HepG2 (cell line): ENCODE data around the gene TXNDC11. TPM values are rescaled to one million over a fixed set of nuclear protein-coding genes. Genes with fewer than 3 reads are reported as not detected.

ENCODE experiments used
- CSRNP1 ChIP-seq: sonication (generic); formaldehyde crosslinking; IDR thresholded peaks from 2 replicates; pipeline ENCODE4 v1.8.1; 2023; ENCODE audit warnings: mild to moderate bottlenecking, missing genetic modification reagents
- FOXJ3 ChIP-seq: sonication (generic); formaldehyde crosslinking; IDR thresholded peaks from 2 replicates; pipeline ENCODE4 v1.4.0; 2020; ENCODE audit warnings: missing genetic modification reagents, mild to moderate bottlenecking, borderline replicate concordance
- FOXK1 ChIP-seq: sonication (generic); formaldehyde crosslinking; IDR thresholded peaks from 2 replicates; pipeline ENCODE4 v1.4.0; 2020; ENCODE audit warnings: low read depth, missing genetic modification reagents, borderline replicate concordance
- FOXO1 ChIP-seq: sonication (generic); formaldehyde crosslinking; IDR thresholded peaks from 2 replicates; pipeline ENCODE4 v1.4.0; 2020; ENCODE audit warnings: missing genetic modification reagents
- HMG20B ChIP-seq: conservative IDR thresholded peaks from 2 replicates; pipeline ENCODE4 v1.6.1; 2016; ENCODE audit warnings: missing genetic modification reagents, missing compliant biosample characterization
- KLF16 ChIP-seq, 2 experiments: sonication (generic) in 1 of 2; formaldehyde crosslinking in 1 of 2; IDR thresholded peaks; 2 replicates each; pipeline versions ENCODE4 v1.6.1 to v1.8.0; 2016 to 2023; ENCODE audit warnings: missing genetic modification reagents in 2 of 2, missing compliant biosample characterization in 1 of 2
- LCORL ChIP-seq, 2 experiments: fragments of 450-650 bp in 1 of 2; sonication (generic) in 1 of 2; formaldehyde crosslinking in 1 of 2; IDR thresholded peaks; 2 replicates each; pipeline versions ENCODE4 v1.5.0 to v1.6.1; 2017 to 2020; ENCODE audit warnings: antibody characterized with exemption in 1 of 2, missing genetic modification reagents in 1 of 2
- MED1 ChIP-seq: sonication (generic); formaldehyde crosslinking; IDR thresholded peaks from 2 replicates; pipeline ENCODE4 v1.4.0; 2020; ENCODE audit warnings: missing genetic modification reagents
- MEIS1 ChIP-seq: sonication (generic); formaldehyde crosslinking; IDR thresholded peaks from 2 replicates; pipeline ENCODE4 v1.9.0; 2021; ENCODE audit warnings: mild to moderate bottlenecking, missing genetic modification reagents, moderate library complexity, borderline replicate concordance
- NBN ChIP-seq: fragments of 450-650 bp; conservative IDR thresholded peaks from 2 replicates; pipeline ENCODE4 v1.6.1; 2017
- SKI ChIP-seq: fragments of 450-650 bp; IDR thresholded peaks from one replicate; pipeline ENCODE4 v1.6.1; 2018; ENCODE audit warnings: mild to moderate bottlenecking; ENCODE audit not compliant: partially characterized antibody
- ZFP62 ChIP-seq: sonication (generic); formaldehyde crosslinking; IDR thresholded peaks from 2 replicates; pipeline ENCODE4 v1.4.0; 2020; ENCODE audit warnings: missing genetic modification reagents
- ZMAT3 ChIP-seq: sonication (generic); formaldehyde crosslinking; conservative IDR thresholded peaks from 2 replicates; pipeline ENCODE4 v1.7.0; 2021; ENCODE audit warnings: missing genetic modification reagents
- ZNF138 ChIP-seq: sonication (generic); formaldehyde crosslinking; IDR thresholded peaks from 2 replicates; pipeline ENCODE4 v1.5.0; 2020; ENCODE audit warnings: mild to moderate bottlenecking, low read depth, missing genetic modification reagents
- ZNF441 ChIP-seq: sonication (generic); formaldehyde crosslinking; IDR thresholded peaks from 2 replicates; pipeline ENCODE4 v1.7.0; 2021; ENCODE audit warnings: missing genetic modification reagents, borderline replicate concordance
- ZNF510 ChIP-seq: sonication (generic); formaldehyde crosslinking; IDR thresholded peaks from 2 replicates; pipeline ENCODE4 v1.4.0; 2020; ENCODE audit warnings: low read depth, mild to moderate bottlenecking, missing genetic modification reagents
- ZNF674 ChIP-seq: sonication (generic); formaldehyde crosslinking; IDR thresholded peaks from 2 replicates; pipeline ENCODE4 v1.5.0; 2020; ENCODE audit warnings: low read depth, mild to moderate bottlenecking, missing genetic modification reagents
- ZNF737 ChIP-seq: sonication (generic); formaldehyde crosslinking; IDR thresholded peaks from 2 replicates; pipeline ENCODE4 v1.5.0; 2020; ENCODE audit warnings: missing genetic modification reagents, mild to moderate bottlenecking, borderline replicate concordance
- ZNF775 ChIP-seq: sonication (generic); formaldehyde crosslinking; IDR thresholded peaks from 2 replicates; pipeline ENCODE4 v1.4.0; 2020; ENCODE audit warnings: missing genetic modification reagents, mild to moderate bottlenecking, moderate library complexity, borderline replicate concordance
- ZNF781 ChIP-seq: sonication (generic); formaldehyde crosslinking; IDR thresholded peaks from 2 replicates; pipeline ENCODE4 v1.5.1; 2020; ENCODE audit warnings: borderline replicate concordance, mild to moderate bottlenecking, missing genetic modification reagents; ENCODE audit errors: not compliant biosample characterization
- polyA plus RNA-seq, 8 experiments: library from polyadenylated mRNA; depleted of rRNA in 3 of 8; stranded (reverse) in 7 of 8; unstranded in 1 of 8; fragments of >200 nt; fragmentation: Illumina TruSeq in 4 of 8; extraction: Trizol in 4 of 8; gene quantifications; 2 replicates each; pipeline versions ENCODE4 v1.2.1 to v1.2.3, GENCODE V29; 2011 to 2016; ENCODE audit warnings: low read depth in 4 of 8, missing spikeins in 1 of 8, mixed read lengths in 1 of 8; ENCODE audit not compliant: insufficient read depth in 1 of 8
- total RNA-seq, 5 experiments: library from RNA; depleted of rRNA; stranded (reverse); fragments of >200 nt; fragmentation: Illumina TruSeq; extraction: Trizol; gene quantifications; 2 replicates each; pipeline ENCODE4 v1.2.3, GENCODE V29; 2016; ENCODE audit warnings: low read depth in 1 of 5
- TF ChIP-seq, protein P1 (sequence below): sonication (generic); formaldehyde crosslinking; IDR thresholded peaks from 2 replicates; pipeline ENCODE4 v1.8.0; 2022; ENCODE audit warnings: missing genetic modification reagents, mild to moderate bottlenecking, inconsistent platforms, borderline replicate concordance
- TF ChIP-seq, protein P2 (sequence below): sonication (generic); formaldehyde crosslinking; IDR thresholded peaks from 2 replicates; pipeline ENCODE4 v1.4.0; 2020; ENCODE audit warnings: missing genetic modification reagents, borderline replicate concordance

The TXNDC11 gene
- total and polyA plus RNA-seq, 2 of the 13 experiments (the other 11 are each of a cell fraction or from before 2014, with no cell fraction given), result 74.9 to 123 TPM

- TF ChIP-seq FOXJ3 (CRISPR knock-in tag) (no peak), ZNF138 (CRISPR knock-in tag) (no peak), CSRNP1 (CRISPR knock-in tag) (0 out of 2 replicates have a peak, but pooled peaks have one; percentile 45), ZNF510 (CRISPR knock-in tag) (no peak), HMG20B (CRISPR knock-in tag) (no peak), ZNF441 (no peak), NBN (no peak), FOXO1 (CRISPR knock-in tag) (no peak), MED1 (CRISPR knock-in tag) (no peak), ZNF775 (CRISPR knock-in tag) (no peak), ZNF737 (CRISPR knock-in tag) (no peak), LCORL (IDR thresholded peaks at IDR 0.05) (no peak), LCORL (CRISPR knock-in tag; IDR thresholded peaks at IDR 0.05) (peak; percentile 44; the same call in 1 of the 2 replicates), ZFP62 (no peak), FOXK1 (CRISPR knock-in tag) (peak; percentile 11; the same call in 1 of the 2 replicates), SKI (no peak), ZMAT3 (0 out of 2 replicates have a peak, but pooled peaks have one; percentile 10), KLF16 (CRISPR knock-in tag; IDR thresholded peaks at IDR 0.05) (0 out of 4 replicates have a peak, but pooled peaks of 1 of the 2 experiments have one; percentile 37), MEIS1 (CRISPR knock-in tag) (no peak), ZNF674 (CRISPR knock-in tag) (no peak), ZNF781 (CRISPR knock-in tag) (no peak)
- TF ChIP-seq, protein P1, sequence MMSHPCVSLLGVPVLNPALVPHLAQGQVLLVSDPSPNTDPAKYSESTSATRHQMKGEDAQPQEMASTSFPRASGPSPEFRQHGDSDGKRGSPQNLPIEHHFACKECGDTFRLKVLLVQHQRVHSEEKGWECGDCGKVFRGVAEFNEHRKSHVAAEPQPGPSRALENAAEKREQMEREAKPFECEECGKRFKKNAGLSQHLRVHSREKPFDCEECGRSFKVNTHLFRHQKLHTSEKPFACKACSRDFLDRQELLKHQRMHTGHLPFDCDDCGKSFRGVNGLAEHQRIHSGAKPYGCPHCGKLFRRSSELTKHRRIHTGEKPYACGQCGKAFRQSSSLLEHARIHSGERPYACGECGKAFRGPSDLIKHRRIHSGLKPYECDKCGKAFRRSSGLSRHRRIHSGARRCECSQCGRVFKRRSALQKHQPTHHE (CRISPR knock-in tag), result no peak
- TF ChIP-seq, protein P2, sequence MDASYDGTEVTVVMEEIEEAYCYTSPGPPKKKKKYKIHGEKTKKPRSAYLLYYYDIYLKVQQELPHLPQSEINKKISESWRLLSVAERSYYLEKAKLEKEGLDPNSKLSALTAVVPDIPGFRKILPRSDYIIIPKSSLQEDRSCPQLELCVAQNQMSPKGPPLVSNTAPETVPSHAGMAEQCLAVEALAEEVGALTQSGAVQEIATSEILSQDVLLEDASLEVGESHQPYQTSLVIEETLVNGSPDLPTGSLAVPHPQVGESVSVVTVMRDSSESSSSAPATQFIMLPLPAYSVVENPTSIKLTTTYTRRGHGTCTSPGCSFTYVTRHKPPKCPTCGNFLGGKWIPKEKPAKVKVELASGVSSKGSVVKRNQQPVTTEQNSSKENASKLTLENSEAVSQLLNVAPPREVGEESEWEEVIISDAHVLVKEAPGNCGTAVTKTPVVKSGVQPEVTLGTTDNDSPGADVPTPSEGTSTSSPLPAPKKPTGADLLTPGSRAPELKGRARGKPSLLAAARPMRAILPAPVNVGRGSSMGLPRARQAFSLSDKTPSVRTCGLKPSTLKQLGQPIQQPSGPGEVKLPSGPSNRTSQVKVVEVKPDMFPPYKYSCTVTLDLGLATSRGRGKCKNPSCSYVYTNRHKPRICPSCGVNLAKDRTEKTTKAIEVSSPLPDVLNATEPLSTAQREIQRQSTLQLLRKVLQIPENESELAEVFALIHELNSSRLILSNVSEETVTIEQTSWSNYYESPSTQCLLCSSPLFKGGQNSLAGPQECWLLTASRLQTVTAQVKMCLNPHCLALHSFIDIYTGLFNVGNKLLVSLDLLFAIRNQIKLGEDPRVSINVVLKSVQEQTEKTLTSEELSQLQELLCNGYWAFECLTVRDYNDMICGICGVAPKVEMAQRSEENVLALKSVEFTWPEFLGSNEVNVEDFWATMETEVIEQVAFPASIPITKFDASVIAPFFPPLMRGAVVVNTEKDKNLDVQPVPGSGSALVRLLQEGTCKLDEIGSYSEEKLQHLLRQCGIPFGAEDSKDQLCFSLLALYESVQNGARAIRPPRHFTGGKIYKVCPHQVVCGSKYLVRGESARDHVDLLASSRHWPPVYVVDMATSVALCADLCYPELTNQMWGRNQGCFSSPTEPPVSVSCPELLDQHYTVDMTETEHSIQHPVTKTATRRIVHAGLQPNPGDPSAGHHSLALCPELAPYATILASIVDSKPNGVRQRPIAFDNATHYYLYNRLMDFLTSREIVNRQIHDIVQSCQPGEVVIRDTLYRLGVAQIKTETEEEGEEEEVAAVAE (CRISPR knock-in tag), result 0 out of 2 replicates have a peak, but pooled peaks have one; percentile 26
These were observed 101.5 kb downstream of the TXNDC11 start (continued) for GRCh38 chr16:11640987-11641817.
